ENCODE measurements around the gene MGAM2. TPM values are rescaled to one million over a fixed set of nuclear protein-coding genes. Genes with fewer than 3 reads are reported as not detected.

The MGAM2 gene
- total RNA-seq, 2 donors from 2014 or later: 0.15 to 0.40 TPM

DNA sequence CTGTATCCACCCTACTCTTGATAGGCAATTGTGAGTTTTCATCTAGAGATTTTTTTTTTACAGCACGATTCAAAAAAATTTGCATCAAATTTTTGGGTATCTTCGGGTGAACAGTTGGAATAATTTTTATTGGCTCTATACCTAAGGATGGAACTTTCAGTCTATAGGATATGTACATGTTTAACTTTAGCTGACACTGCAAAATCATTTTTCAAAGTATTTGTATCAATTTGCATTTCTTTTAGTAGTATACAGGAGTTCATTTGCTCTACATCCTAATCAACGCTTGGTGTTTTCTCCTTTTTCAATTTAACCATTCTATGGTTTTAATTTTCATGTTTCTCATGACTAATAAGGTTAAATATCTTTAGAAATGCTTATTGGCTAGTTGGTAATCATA is 11.7 kb downstream of the MGAM2 start:
- DNase-seq: no peak
- Mint-ChIP-seq H3K27ac (no peak overlapping the region), H3K4me1 (peaks cover 27% of the 10 kb centered on the region), H3K4me3 (no peak overlapping the region), H3K27me3 (ENCODE audit: insufficient read depth) (no peaks in the 10 kb centered on the region), H3K36me3 (ENCODE audit: low read depth) (no peaks in the 10 kb centered on the region), H3K9me3 (no peaks in the 10 kb centered on the region)
- TF ChIP-seq, protein P1, sequence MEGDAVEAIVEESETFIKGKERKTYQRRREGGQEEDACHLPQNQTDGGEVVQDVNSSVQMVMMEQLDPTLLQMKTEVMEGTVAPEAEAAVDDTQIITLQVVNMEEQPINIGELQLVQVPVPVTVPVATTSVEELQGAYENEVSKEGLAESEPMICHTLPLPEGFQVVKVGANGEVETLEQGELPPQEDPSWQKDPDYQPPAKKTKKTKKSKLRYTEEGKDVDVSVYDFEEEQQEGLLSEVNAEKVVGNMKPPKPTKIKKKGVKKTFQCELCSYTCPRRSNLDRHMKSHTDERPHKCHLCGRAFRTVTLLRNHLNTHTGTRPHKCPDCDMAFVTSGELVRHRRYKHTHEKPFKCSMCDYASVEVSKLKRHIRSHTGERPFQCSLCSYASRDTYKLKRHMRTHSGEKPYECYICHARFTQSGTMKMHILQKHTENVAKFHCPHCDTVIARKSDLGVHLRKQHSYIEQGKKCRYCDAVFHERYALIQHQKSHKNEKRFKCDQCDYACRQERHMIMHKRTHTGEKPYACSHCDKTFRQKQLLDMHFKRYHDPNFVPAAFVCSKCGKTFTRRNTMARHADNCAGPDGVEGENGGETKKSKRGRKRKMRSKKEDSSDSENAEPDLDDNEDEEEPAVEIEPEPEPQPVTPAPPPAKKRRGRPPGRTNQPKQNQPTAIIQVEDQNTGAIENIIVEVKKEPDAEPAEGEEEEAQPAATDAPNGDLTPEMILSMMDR (conservative IDR thresholded peaks at IDR 0.05): no peak
- H3K36me3 ChIP-seq (ENCODE audit: control insufficient read depth, insufficient read depth, low read length): no peaks in the 10 kb centered on the region
- no peak overlapping the region for H3K4me3 ChIP-seq (ENCODE audit: low read length)
- no peaks in the 10 kb centered on the region for H3K27me3 ChIP-seq (ENCODE audit: control insufficient read depth, insufficient read depth, low read length, poor library complexity, severe bottlenecking)
- peaks cover 4% of the 10 kb centered on the region for H3K4me1 ChIP-seq (ENCODE audit: control insufficient read depth, insufficient read depth, low read length)
- no peaks in the 10 kb centered on the region for H3K9me3 ChIP-seq (ENCODE audit: control insufficient read depth, low read length)
- 80 to 92% methylated on average over 1 to 3 of the region's 3 CpGs for WGBS, 2 experiments (ENCODE audit: insufficient coverage in 1 of 2, insufficient read length in 1 of 2)
- no peak overlapping the region for H3K9ac ChIP-seq (ENCODE audit: extremely low read depth, low read length, poor library complexity, severe bottlenecking)
- no peak overlapping the region for H3K27ac ChIP-seq (ENCODE audit: low read depth, low read length)

DNA sequence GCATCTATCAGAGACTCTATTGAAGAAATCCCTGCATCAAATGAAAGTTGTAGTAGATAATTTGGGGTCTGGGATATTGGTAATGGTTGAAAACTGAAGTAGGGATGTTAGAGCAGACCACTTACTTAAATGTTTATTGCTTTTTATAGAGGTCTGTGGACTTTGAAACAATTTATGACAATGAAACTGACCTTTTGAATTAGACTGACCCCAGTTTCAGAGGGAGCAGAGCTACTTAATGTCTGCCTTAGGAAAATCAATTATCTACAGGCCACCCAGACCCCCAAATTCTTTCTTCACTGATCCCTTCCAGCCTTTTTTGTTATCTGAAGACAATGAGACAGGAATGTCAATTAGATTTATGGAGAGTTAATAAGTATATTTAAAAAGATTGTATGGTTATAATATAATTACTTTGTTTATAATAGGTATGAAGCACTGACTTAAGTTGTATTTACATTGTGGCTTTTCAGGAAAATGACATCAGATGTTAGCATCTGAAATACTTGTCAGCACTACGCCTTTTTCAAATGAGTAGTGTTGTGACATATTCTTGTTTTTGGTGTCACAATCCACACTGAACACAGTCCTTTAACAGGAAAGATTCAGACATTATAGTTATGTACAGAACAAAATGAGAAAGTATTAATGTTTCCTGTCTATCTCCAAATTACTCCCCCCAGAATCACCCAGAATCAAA is 13.9 kb downstream of the MGAM2 start:
- no peaks in the 10 kb centered on the region for H3K9me3 Mint-ChIP-seq
- TF ChIP-seq, protein P1 (conservative IDR thresholded peaks at IDR 0.05): no peak
- H3K27ac ChIP-seq (ENCODE audit: low read depth, low read length): no peak overlapping the region
- H3K36me3 Mint-ChIP-seq (ENCODE audit: low read depth): no peaks in the 10 kb centered on the region
- H3K9me3 ChIP-seq (ENCODE audit: control insufficient read depth, low read length): no peaks in the 10 kb centered on the region
- H3K27me3 ChIP-seq (ENCODE audit: control insufficient read depth, insufficient read depth, low read length, poor library complexity, severe bottlenecking): no peaks in the 10 kb centered on the region
- no peak for DNase-seq
- H3K4me1 ChIP-seq (ENCODE audit: control insufficient read depth, insufficient read depth, low read length): no peaks in the 10 kb centered on the region
- H3K9ac ChIP-seq (ENCODE audit: extremely low read depth, low read length, poor library complexity, severe bottlenecking): no peak overlapping the region
- H3K27ac Mint-ChIP-seq: no peak overlapping the region
- peaks cover 7% of the 10 kb centered on the region for H3K4me1 Mint-ChIP-seq
- 93% methylated on average over 1 of the region's 1 CpG; no CpG with 5 or more reads in 1 of the 2 experiments for WGBS, 2 experiments (ENCODE audit: insufficient coverage in 1 of 2, insufficient read length in 1 of 2)
- H3K4me3 ChIP-seq (ENCODE audit: low read length): no peak overlapping the region
- no peak overlapping the region for H3K4me3 Mint-ChIP-seq
- no peaks in the 10 kb centered on the region for H3K27me3 Mint-ChIP-seq (ENCODE audit: insufficient read depth)
- H3K36me3 ChIP-seq (ENCODE audit: control insufficient read depth, insufficient read depth, low read length): no peaks in the 10 kb centered on the region

GRCh38 chr7:142130267-142130666 is 18.7 kb downstream of the MGAM2 start:
- H3K4me3 ChIP-seq (ENCODE audit: low read length): no peak overlapping the region
- H3K27me3 ChIP-seq (ENCODE audit: control insufficient read depth, insufficient read depth, low read length, poor library complexity, severe bottlenecking): no peaks in the 10 kb centered on the region
- no peak overlapping the region for H3K27ac ChIP-seq (ENCODE audit: low read depth, low read length)
- Mint-ChIP-seq H3K27me3 (ENCODE audit: insufficient read depth) (no peaks in the 10 kb centered on the region), H3K4me3 (no peak overlapping the region), H3K27ac (no peak overlapping the region), H3K36me3 (ENCODE audit: low read depth) (no peaks in the 10 kb centered on the region), H3K9me3 (no peaks in the 10 kb centered on the region), H3K4me1 (peaks cover 8% of the 10 kb centered on the region)
- TF ChIP-seq, protein P1 (conservative IDR thresholded peaks at IDR 0.05): no peak
- 67 to 71% methylated on average over 1 to 2 of the region's 2 CpGs for WGBS, 2 experiments (ENCODE audit: insufficient coverage in 1 of 2, insufficient read length in 1 of 2)
- H3K9me3 ChIP-seq (ENCODE audit: control insufficient read depth, low read length): no peaks in the 10 kb centered on the region
- DNase-seq: no peak
- H3K4me1 ChIP-seq (ENCODE audit: control insufficient read depth, insufficient read depth, low read length): no peaks in the 10 kb centered on the region
- H3K9ac ChIP-seq (ENCODE audit: extremely low read depth, low read length, poor library complexity, severe bottlenecking): no peak overlapping the region
- no peaks in the 10 kb centered on the region for H3K36me3 ChIP-seq (ENCODE audit: control insufficient read depth, insufficient read depth, low read length)

All from endodermal cell (in vitro differentiated cells).